CD4-positive, alpha-beta T cell treated with Interleukin-15 for 4 hours (primary cell): Measurements from ENCODE around the gene C9orf78.

Experiments used
- DNase-seq: peaks from one replicate; pipeline ENCODE4 v3.0.0-alpha.2; 2020; ENCODE audit warnings: low spot score

C9orf78 gene

GRCh38 chr9:129835128-129835859 is at the start of gene C9orf78, which contains the start of gene USP20:
Gene C9orf78 (minus strand): TSS chr9:129835275. CDS start chr9:129835221, 54 bp downstream.
Gene USP20 (plus strand): TSS chr9:129835458. CDS start chr9:129852556, 17,098 bp downstream.
- peak; percentile 97 for DNase-seq

- peak; percentile 94 for DNase-seq
Measured at GRCh38 chr9:129884220-129885017, 49.3 kb upstream of the C9orf78 start.

- no peak for DNase-seq
Measured at GRCh38 chr9:129881547-129882324, 46.7 kb upstream of the C9orf78 start.

GRCh38 chr9:129880654-129881546 is 45.8 kb upstream of the C9orf78 start:
- DNase-seq: no peak

GRCh38 chr9:129879991-129880653 is 45.0 kb upstream of the C9orf78 start:
- DNase-seq: no peak

- DNase-seq: no peak
Measured at GRCh38 chr9:129879103-129879699, 44.1 kb upstream of the C9orf78 start.

- no peak for DNase-seq
Measured at GRCh38 chr9:129878291-129878690, 43.2 kb upstream of the C9orf78 start.

GRCh38 chr9:129876815-129877214 is 41.7 kb upstream of the C9orf78 start:
- DNase-seq: no peak

- DNase-seq: no peak
Measured at GRCh38 chr9:129875687-129876395, 40.8 kb upstream of the C9orf78 start.

- DNase-seq: no peak
Measured at GRCh38 chr9:129875181-129875611, 40.1 kb upstream of the C9orf78 start.

- DNase-seq: no peak
Measured at GRCh38 chr9:129874261-129875101, 39.4 kb upstream of the C9orf78 start.

- no peak for DNase-seq
Measured at GRCh38 chr9:129873563-129874190, 38.6 kb upstream of the C9orf78 start.

- DNase-seq: no peak
Measured at GRCh38 chr9:129871046-129871445, 36.0 kb upstream of the C9orf78 start.

GRCh38 chr9:129869585-129870501 is 34.8 kb upstream of the C9orf78 start:
- DNase-seq: no peak

- peak; percentile 95 for DNase-seq
Measured at GRCh38 chr9:129868872-129869486, 33.9 kb upstream of the C9orf78 start.

- no peak for DNase-seq
Measured at GRCh38 chr9:129868023-129868871, 33.2 kb upstream of the C9orf78 start.
